Measurements from ENCODE around the gene SLC19A1.
A peak's percentile ranks its signal among the peaks of the same experiment; 100 is the strongest.

SLC19A1 gene

GRCh38 chr21:45542242-45542666 lies at the start of gene SLC19A1:
TSS of gene SLC19A1 (minus strand) at chr21:45542440. CDS start at chr21:45537959, 4,481 bp downstream.
- DNase-seq: peak; percentile 20

DNA sequence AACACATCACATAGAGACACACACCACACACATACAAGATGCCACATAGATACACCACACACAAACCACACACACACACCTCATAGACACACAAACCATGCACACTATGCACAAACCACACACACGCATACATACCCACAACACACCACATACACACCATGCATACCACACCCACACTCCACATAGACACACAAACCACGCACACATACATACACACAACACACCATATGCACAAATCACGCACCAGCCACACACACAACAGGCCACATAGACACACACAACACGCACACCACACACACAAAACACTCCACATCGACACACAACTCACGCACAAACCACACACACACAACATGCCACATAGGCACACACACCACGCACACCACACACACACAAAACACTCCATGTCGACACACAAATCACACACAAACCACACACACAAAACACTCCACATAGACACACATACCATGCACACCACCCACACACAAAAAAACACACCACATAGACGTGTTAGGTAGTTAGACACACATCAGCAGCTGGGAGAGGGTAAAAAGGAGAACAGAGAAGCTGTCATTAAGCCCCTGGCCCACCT lies 49.5 kb upstream of the SLC19A1 start:
- no peak for DNase-seq

DNA sequence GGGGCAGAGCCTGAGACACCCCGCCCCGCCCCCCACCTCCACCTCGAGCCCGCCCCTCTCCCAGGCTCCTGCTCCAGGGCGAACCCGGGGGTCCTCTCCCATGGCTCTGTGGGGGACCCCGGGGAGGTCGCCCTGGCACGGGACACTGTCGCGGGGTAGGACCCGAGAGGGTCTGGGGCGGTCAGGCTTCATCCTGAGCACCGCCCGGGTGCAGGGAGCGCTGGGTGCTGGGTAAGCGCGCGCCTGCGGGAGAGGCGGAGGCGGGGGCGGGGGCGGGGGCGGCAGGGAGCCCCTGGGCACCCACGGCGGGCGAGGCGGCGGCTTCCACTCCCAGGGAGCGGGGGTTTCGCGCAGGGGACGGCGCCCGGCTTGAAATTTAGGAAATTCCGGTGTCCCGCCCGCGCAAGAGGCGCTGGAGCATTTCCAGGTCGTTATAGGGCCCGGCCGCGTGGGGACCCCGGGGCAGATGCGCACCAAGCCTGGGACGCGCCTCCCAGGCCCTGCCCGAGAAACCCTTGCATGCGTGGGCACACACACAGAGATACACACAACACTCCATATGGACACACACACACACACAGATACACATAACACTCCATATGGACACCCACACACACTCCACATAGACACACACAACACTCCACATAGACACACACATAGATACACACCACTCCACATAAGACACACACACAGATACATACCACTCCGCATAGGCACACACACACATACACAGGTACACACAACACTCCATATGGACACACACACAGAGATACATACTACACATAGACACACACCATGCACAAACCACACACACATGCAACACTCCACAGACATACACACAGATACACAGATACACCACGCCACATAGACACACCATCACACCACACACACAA lies 48.7 kb upstream of the SLC19A1 start:
- no peak for DNase-seq

- DNase-seq: no peak
Measured at GRCh38 chr21:45590246-45590725, 48.0 kb upstream of the SLC19A1 start.

DNA sequence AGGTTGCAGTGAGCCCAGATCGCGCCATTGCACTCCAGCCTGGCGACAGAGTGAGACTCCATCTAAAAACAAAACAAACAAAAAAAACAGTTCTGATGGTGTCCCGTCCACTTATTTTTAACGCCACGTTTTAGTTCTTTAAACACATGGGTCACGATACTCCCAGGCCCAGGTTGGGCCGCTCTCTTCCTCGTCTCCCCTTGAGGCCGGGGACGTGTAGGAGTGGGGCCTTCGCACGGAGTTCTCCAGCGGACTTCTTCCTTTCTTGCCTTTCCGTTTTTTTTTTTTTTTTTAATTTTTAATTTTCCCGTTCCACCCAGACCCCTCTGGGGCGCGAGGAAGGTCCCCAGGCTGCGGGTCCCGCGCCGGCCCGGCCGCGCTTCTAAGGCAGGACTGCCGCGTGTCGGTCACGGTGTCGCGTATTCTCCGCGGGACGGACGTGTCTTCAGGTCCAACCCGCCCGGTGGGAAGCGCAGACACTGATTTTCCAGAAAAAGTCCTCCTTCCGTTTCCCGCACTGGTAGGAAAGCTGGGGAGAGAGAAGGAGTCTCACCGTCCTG lies 47.5 kb upstream of the SLC19A1 start:
- DNase-seq: no peak

- DNase-seq: no peak
Measured at GRCh38 chr21:45588871-45589491, 46.7 kb upstream of the SLC19A1 start.

DNA sequence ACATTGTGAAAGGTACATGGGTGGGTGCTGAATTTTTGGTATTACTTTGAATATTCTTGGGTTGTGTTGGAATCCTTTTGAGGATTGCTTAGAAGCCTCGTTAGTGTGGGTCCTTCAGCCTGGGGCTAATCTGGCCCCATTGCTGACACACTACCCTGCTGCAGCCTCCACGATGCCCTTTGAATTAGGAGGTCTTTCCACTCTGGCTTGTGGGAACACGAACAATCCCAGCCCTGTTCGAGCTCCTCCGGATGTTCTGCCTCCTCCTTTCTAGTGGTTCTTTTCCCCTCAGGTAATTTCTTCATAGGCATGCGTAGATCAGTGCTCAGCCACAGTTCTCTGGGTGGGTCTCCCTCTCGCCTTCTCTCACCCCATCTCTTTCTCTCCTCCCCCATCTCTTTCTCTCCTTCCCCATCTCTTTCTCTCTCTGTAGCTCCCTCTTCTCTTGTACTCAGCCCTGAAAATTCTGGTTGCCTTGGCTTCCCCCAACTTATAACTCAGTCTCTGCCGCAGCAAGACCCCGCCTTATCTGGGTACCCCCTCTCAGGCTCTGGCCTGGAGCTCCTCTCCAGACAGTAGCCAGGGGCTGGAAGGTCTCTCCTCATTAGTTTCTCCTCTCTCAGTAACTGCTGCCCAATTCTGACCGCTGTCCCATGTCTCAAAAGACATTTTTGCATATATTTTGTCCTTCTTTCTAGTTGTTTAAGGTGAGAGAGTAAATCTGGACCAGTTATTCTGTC lies 46.0 kb upstream of the SLC19A1 start:
- no peak for DNase-seq

- no peak for DNase-seq
Measured at GRCh38 chr21:45586289-45586858, 44.1 kb upstream of the SLC19A1 start.

DNA sequence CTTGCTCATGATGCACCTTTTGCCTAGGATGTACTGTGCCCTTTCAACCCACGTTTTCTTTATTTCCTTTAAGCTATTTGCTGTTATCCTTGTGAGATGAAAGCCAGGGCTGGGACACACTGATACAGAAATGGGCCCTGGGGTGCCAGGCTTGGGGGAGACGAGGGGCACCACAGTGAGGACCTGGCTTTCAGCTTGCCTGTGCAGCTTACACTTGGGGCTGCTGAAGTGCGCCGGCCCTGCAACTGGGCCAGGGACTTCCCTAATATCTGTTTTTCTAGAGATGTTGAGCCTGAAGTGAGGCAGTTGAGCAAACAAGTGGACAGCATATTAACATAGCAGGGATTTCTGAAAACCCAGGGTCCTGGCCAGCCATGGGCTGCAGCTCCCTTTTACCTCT lies 42.5 kb upstream of the SLC19A1 start:
- no peak for DNase-seq

DNA sequence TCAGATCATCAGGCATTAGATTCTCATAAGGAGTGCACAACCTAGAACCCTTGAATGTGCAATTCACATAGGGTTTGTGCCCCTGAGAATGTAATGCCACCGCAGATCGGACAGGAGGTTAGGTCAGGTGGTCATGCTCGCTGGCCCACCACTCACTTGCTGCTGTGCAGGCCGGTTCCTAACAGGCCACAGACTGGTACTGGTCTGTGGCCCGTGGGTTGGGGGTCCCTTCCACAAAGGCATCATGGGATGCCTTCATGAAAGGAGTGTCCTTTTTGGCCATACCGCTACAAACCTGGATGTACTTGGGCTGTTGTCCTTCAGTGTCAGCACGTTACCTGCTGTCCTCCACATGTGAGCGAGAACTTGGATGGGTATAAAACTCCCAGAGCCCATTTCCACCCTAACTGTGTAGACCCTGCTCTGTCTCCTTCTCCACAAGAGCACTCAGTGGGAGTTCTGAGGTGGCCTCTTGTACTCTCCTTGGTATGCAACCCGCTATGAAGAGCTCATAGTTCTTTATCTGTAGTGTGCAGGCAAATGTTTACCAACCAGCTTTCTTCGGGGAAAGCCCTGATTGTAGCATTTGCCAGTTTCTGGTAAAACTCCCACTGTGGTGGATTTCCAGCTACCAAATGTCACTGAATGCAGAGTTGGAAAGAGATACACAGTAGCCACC lies 41.7 kb upstream of the SLC19A1 start:
- DNase-seq: no peak

DNA sequence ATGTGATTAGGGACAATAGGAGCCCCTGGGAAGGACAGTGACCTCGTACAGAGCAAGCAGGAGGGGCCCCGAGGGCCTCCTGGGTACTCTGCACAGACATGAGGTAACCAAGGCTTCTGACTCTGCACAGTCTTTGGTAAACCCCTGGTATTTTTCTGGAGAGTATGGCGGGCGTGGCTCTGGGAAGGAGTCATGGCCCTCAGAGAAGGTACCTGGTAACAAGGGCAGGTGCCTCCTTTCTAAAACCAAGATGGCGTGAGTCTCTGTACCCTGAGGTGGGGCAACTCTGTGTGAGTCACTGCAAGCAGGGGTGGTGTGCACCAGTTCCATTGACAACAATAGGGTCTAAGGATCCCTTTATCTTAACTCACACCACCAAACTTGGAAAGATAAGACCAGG lies 39.9 kb upstream of the SLC19A1 start:
- DNase-seq: no peak

DNA sequence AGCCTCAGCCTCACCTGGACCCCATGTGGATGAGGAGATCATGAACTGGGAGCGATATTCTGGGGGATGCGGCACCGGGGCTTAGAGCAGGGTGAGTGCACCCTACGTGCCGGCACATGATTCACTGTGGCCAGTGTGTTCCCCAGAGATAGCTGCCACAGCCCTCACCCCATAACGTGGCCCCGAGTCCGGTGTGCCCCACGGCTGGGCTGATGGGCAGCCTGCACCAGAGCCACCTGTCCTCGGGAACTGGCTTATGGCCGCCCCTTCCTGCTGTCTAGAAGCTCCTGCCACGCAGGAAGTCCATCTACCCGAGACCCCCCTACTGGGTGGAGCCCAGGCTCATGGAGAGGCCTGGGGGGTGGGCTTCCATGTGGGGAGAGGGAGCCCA lies 39.1 kb upstream of the SLC19A1 start:
- DNase-seq: no peak

GRCh38 chr21:45580576-45581321 lies 38.5 kb upstream of the SLC19A1 start:
- peak; percentile 36 for DNase-seq

DNA sequence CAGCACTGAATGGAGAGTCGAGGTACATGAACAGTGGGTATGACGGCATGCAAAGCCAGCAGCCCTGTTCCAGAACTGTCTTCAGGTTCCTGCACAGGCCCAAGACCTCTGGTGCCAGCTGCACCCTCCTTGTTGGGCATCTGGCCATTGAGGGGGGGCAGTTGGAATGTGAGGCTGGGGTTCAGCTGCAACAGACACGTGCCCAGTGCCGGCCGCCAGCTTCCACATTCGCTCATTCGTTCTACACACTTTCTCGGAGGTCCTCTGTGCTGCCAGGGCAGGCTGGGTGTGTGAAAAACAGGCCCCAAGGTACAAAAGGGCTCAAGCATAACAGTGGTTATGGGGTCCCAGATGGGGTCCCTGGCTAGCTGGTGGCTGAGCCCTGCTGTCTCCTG lies 37.9 kb upstream of the SLC19A1 start:
- DNase-seq: no peak

GRCh38 chr21:45579383-45580180 lies 37.3 kb upstream of the SLC19A1 start:
- DNase-seq: no peak

GRCh38 chr21:45578811-45579381 lies 36.7 kb upstream of the SLC19A1 start:
- no peak for DNase-seq

DNA sequence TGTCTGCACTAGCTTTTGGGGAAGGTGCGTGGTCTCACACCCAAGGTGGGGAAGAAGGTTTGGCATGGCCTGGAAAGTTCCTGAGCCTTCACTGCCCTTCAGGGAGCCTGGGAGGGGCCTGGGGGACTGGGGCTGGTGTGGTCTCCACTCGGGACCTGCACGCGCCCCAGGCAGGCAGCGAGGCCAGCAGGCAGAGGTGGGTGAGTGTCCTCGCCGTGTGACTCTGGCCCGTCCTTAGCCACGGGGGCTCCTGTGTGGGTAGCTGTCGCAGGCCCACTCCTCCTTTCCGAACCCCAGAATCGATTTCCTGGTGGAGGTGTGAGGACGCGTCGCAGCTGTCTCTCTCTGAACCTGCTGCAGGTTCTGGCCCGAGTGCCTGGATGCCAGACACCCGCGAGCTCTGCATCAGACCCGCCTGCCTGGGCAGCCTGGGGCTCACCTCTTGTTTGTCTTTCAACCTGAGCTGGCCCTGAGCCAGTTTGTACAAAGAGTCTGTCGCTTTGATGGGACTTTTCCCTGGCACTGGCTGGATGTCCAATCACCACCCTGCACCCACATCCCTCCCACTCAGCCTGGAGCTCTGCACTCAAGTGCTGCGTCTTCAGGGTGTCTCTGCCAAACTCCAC lies 36.0 kb upstream of the SLC19A1 start:
- peak; percentile 93 for DNase-seq

DNA sequence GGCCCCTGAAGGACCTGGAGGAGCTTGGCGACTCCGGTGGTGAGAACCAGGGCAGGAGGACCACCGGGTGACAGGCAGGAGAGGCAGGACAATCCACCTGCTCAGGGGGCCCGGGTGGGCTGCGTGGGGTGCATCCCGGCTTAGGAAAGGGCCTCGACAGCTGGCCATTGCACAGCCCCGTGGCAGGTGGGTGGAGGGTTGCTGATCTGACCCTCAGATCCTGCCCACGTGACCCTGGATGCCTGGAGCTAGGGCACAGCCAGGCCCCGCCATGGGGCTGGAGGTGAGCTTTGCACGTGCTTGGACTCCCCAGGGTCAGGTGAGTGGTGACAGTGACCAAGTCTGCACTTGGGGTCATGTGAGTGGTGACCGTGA lies 35.5 kb upstream of the SLC19A1 start:
- no peak for DNase-seq

All from DMS79 treated with DMSO at 0.1 percent for 48 hours (cell line).